Peyer's patch (tissue), 4 donors: ENCODE data around the gene JAM3. TPM values are rescaled to one million over a fixed set of nuclear protein-coding genes. Genes with fewer than 3 reads are reported as not detected.

Experiments
- DNase-seq, 3 donors: peaks; one replicate each; pipeline ENCODE4 v3.0.0-alpha.2; 2017 to 2019
- H3K27ac ChIP-seq, 4 donors: fragments of 200-600 bp; sonication (generic); one replicate each; pipeline ENCODE4 v1.5.1; 2016 to 2019
- H3K27me3 ChIP-seq, 2 donors: fragments of 200-600 bp; sonication (generic); one replicate each; pipeline ENCODE4 v1.5.1; 2019
- H3K36me3 ChIP-seq, 3 donors: fragments of 200-600 bp; sonication (generic); one replicate each; pipeline ENCODE4 v1.5.1; 2016 to 2019
- H3K4me1 ChIP-seq, 4 donors: fragments of 200-600 bp; sonication (generic); one replicate each; pipeline ENCODE4 v1.5.1; 2016 to 2019
- H3K4me3 ChIP-seq, 4 donors: fragments of 200-600 bp; sonication (generic); 1 replicate in 3 of 4; 2 replicates in 1 of 4; pipeline ENCODE4 v1.5.1; 2016 to 2019; ENCODE audit warnings: mild to moderate bottlenecking in 1 of 4
- H3K9me3 ChIP-seq, 4 donors: fragments of 200-600 bp; sonication (generic); one replicate each; pipeline ENCODE4 v1.5.1; 2016 to 2019; ENCODE audit warnings: mild to moderate bottlenecking in 1 of 4
- CTCF ChIP-seq, 6 experiments: fragments of 450-650 bp in 4 of 6; fragments of 200-600 bp in 2 of 6; sonication (generic) in 1 of 6; IDR thresholded peaks; one replicate each; pipeline ENCODE4 v1.5.1; 2017 to 2019; ENCODE audit warnings: antibody characterized with exemption in 6 of 6, mild to moderate bottlenecking in 3 of 6, moderate library complexity in 1 of 6
- POLR2A ChIP-seq, 2 donors: fragments of 450-650 bp; IDR thresholded peaks; one replicate each; pipeline ENCODE4 v1.5.1; 2017; ENCODE audit warnings: antibody characterized with exemption in 2 of 2, mild to moderate bottlenecking in 2 of 2, moderate library complexity in 2 of 2
- total RNA-seq, 4 donors: library from RNA; depleted of rRNA; stranded (reverse); fragments of >200 nt; gene quantifications; one replicate each; pipeline ENCODE4 v1.1.0, GENCODE V29; 2016

Gene JAM3
- total RNA-seq, 4 donors from 2014 or later = 4.6 to 14.0 (median 8.5) TPM

GRCh38 chr11:134120921-134121526, 52.2 kb downstream of the JAM3 start:
- H3K4me3 ChIP-seq = no peak overlapping the region
- no peaks in the 10 kb centered on the region for H3K27me3 ChIP-seq
- DNase-seq = no peak
- no peaks in the 10 kb centered on the region for H3K9me3 ChIP-seq
- H3K4me1 ChIP-seq = no peaks in the 10 kb centered on the region
- H3K36me3 ChIP-seq = no peaks in the 10 kb centered on the region
- H3K27ac ChIP-seq = peak overlapping the region; percentile 38 to 84 (median 66)
- TF ChIP-seq POLR2A (IDR thresholded peaks at IDR 0.05) = no peak
- no peak for TF ChIP-seq CTCF (IDR thresholded peaks at IDR 0.05)

GRCh38 chr11:134124660-134125451, 56.0 kb downstream of the JAM3 start:
- Histone ChIP-seq H3K9me3 (no peaks in the 10 kb centered on the region), H3K36me3 (no peaks in the 10 kb centered on the region), H3K27me3 (no peaks in the 10 kb centered on the region), H3K4me1 (no peaks in the 10 kb centered on the region), H3K27ac (peak overlapping the region in 2 of 4 donors; percentile 27 to 72), H3K4me3 (peak overlapping the region in 3 of 4 donors; percentile 2 to 42 (median 35))
- peak in 2 of 3 donors; percentile 48 to 54 for DNase-seq
- TF ChIP-seq POLR2A (IDR thresholded peaks at IDR 0.05) (no peak), CTCF (IDR thresholded peaks at IDR 0.05) (no peak)

GRCh38 chr11:134125507-134125906, 56.6 kb downstream of the JAM3 start:
- Histone ChIP-seq H3K36me3 (no peaks in the 10 kb centered on the region), H3K4me3 (peak overlapping the region in 3 of 4 donors; percentile 2 to 42 (median 35)), H3K27ac (peak overlapping the region in 1 of 4 donors; percentile 72), H3K9me3 (no peaks in the 10 kb centered on the region), H3K4me1 (no peaks in the 10 kb centered on the region), H3K27me3 (no peaks in the 10 kb centered on the region)
- TF ChIP-seq CTCF (IDR thresholded peaks at IDR 0.05) (no peak), POLR2A (IDR thresholded peaks at IDR 0.05) (no peak)
- DNase-seq = no peak

DNA sequence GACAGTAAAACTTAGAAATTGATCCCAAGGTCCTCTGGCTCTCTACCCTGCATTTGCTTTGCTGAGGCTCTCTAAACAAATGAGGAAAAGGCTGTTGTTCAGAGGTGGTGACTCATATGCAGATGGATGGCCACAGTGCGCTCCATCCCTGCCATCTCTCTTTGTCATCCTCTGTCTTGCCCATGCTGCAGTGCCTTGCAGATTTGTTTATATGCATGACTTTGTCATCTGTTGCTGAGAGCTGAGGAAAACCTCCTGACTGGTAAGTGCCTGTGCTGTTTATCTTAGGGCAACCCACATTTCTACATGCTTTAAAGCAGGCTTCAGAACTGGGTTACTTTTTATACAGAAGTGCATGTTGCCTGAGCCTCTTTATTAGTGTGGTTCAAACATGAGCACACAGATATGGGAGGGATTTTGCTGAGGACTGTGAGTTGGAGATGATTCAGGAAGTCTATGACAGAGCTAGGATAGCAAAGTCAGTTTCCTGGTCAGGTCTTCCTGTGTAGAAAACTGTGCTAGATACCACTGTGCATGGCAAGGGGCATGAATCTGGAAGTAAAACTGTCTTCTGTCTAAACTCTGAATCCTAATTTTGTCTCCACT, 57.4 kb downstream of the JAM3 start:
- Histone ChIP-seq H3K4me3 (no peak overlapping the region), H3K36me3 (no peaks in the 10 kb centered on the region), H3K4me1 (no peaks in the 10 kb centered on the region), H3K27ac (peak overlapping the region in 1 of 4 donors; percentile 72), H3K9me3 (no peaks in the 10 kb centered on the region), H3K27me3 (no peaks in the 10 kb centered on the region)
- TF ChIP-seq CTCF (IDR thresholded peaks at IDR 0.05) (no peak), POLR2A (IDR thresholded peaks at IDR 0.05) (no peak)
- DNase-seq = no peak

DNA sequence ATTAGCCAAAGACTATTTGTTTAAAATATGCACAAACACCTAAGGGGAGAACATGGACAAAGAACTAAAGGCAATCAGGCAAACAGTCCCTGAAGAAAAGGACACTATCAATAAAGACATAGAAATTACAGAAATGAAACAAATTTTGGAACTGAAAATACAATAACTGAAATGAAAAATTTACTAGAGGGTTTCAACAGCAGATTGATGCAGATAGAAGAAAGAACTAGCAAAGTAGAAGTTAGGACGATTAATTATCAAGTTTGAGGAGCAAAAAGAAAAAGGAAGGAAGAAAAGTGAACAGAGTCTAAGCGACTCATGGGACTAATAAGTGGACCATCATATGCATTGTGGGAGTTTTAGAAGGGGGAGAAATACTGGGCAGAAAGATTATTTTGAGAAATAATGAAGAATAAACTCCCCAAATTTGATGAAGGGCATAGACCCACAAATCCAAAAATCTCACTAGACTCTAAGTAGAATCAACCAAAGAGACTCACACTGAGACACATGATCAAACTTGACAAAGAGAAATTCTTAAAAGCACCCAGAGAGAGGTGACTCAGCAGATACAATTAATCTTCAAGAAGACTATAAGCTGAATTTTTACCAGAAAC, 62.9 kb downstream of the JAM3 start:
- H3K36me3 ChIP-seq = no peaks in the 10 kb centered on the region
- H3K4me1 ChIP-seq = no peaks in the 10 kb centered on the region
- no peak overlapping the region for H3K27ac ChIP-seq
- TF ChIP-seq POLR2A (IDR thresholded peaks at IDR 0.05) (no peak), CTCF (IDR thresholded peaks at IDR 0.05) (no peak)
- H3K9me3 ChIP-seq = peaks cover 0 to 4% (median 0%) of the 10 kb centered on the region in 4 donors
- no peaks in the 10 kb centered on the region for H3K27me3 ChIP-seq
- no peak for DNase-seq
- H3K4me3 ChIP-seq = no peak overlapping the region
